T-helper 9 cell (primary cell): ENCODE results near the gene SYCP2.

Experiments used
- DNase-seq: peaks from one replicate; pipeline ENCODE4 v3.0.0-alpha.2; 2020

SYCP2 gene

DNA sequence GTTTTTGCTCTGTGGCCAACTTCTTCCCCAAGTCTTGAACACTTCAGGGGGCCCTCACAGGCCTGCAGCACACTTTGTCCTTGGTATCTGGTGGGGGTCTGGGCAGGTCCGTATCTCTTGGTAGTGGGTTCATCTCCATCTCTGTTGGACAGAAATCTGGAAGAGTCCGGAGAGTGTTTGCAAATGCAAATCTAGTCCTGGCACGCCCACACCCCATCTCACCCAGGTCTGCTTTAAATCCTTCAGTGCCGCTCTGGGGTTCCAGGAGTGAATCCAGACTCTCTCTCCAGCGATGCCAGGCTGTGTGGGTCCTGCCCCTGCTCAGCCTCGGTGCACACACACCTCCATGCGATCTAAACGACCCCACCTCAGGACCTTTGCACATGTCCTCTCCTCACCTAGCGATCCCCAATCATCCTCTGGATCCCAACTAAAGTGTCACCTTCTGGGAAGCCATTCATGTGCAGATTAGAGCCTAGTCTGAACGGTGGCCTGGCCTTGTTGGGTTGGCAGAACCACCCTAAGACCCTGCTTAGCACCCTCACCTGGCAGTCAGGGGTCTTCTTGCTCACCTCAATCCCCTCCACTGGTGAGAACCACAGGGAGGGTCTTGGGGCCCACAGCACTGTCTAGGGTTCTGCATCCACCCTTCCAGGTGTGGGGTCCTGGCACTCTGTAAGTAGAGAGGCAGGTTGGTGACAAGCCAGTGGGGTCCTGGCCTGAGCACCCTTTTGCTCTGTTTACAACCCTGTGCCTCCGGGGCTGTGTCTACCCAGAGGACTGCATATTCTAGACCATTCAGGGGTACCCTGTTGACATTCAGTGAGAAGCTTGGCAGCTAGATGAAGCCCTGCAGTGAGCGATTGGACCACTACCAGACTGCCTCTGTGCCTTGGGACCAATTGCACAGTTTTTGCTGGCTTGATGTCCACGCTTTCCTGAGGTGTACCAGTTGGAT is 100.8 kb downstream of the SYCP2 start:
- no peak for DNase-seq

DNA sequence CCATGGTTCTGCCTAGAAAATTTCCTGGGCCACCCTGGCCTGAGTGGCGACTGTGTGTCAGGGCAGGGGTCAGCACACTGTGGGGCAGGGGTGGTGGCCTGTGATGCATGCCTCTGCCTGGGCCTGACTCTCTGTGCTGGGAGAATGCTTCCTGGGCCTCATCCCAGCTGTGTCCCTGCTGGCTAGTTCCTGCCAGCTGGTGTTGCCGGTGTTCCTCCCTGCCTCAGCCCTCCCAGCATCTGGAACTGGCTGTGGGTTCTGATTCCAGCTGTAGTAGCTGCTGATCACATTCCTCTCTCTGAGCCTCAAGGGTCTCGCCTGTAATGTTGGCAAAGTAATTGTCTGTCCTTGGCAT is 101.5 kb downstream of the SYCP2 start:
- DNase-seq: no peak

DNA sequence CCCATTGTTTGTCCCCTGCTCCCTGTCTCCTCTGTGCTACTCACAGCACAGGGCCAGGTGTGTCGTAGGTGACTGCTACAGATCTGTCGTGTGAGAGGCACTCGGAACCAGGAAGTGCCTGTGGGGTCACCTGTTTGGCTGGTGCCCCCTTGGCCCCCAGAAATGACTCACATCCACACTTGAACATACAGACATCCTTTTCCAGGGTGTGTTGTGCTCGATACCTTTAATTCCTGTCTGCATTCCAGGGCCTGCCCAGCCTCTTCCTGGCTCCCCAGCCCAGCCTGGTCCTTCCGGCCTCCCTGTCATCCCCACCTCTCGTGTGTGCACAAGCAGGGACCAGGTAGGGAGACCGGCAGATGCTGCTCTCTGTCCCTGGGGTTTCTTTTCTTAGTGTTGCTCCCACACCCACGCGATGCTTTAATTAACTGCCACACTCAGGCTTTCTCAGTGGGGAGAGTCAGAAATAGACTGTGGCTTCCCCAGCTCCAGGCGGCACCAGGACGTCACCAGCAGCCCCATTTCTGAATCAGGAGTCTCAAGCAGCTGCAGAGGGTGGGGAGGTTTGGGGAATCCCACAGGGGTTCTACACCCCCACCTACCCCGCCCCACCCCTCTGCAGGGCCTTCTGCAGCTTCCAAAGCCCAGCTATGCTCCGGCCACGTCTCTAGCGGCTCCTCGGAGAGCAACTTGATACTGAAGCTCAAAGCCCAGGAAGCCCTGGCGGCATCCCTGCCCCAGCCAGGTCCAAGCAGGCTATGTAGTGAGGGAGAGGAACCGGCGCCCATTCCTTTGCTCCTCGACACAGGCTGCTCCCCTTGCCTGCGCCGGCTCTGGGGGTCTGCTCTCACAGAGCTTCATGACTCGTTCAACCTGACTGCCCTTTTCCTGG is 102.2 kb downstream of the SYCP2 start:
- no peak for DNase-seq

DNA sequence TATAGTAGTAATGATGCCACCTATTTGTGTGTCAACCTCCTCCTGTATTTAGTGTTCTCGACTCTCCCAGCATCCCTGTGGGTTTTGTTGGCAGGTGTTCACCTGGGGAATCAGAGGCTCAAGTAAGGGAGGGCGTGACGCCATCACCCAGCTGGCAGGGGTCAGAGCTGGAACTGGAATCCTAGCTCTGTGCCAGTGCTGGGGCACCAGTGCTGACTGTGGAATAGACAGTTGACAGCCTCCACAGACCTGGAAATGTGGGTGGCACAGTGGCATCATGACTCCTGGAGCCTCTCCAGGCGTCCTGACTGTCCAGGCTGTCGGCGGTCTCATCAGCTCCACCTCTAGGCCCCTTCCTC is 102.8 kb downstream of the SYCP2 start:
- no peak for DNase-seq

DNA sequence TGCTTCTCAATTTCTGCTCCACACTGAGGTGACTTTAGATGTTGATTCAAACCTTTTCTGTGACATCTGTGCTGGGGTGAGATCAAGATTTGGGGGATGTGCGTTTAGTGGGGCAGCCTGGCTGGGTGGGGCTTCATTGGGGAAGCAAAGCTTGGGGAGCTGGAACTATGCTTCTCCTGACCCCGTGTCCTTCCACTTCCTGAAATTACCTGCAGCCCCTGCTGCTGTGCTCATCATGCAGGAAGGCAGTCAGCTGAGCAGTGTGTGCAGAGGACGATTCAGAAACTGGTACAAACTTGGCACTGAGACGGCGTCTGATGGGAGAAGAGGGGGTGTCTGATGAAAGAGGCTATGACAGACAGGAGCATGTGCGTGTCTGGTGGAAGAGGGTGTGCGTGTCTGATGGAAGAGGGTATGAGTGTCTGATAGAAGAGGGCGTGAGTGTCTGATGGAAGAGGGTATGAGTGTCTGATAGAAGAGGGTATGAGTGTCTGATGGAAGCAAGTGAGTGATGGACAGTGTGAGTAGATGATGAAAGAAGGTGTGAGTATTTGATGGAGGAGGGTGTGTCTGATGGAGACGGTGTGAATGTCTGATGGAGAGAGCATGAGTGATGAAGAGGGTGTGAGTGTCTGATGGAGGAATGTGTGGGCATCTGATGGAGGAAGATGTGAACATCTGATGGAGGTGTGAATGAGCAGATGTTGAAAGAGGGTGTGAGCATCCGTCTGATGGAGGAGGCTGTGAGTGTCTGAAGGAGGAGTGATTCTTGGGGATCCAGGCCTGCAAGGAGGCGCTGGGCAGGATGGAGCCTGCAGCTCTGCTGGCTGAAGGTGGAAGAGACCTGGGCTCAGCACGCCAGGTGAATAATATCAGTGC is 103.4 kb downstream of the SYCP2 start:
- no peak for DNase-seq

DNA sequence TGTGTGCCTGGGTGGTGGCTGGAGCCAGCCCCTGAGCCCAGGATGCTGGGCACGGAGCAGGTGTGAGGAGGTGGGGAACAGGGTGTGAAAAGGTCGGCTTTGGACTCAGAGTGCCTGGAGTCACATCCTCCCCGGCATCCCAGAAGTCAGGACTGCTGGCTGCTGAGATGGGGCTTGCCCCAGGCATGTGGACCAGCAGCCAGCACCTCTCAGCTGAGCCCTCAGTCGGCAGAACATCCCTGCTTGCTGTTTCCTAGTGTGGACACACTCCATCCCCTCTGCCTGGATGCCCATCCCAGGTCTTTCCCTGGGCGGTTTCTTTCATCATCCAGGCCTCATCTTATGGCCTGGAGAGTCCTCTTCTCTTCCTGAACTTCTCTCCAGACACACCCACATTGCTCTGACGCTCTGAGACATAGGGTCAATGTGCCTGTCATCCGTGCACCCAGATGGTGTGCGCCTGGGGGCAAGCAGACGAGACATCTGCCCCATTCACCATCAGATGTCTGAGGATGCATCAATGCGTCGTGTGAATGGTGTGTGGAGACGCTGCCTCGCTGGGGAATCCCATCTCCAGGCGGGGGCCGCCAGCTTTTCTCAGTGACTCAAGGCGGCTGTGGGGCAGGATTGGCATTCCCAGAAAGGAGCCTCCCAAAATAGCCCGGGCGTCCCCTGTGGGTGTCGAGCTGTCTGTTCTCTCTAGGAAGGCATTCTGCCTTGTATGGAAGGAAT is 104.2 kb downstream of the SYCP2 start:
- no peak for DNase-seq

DNA sequence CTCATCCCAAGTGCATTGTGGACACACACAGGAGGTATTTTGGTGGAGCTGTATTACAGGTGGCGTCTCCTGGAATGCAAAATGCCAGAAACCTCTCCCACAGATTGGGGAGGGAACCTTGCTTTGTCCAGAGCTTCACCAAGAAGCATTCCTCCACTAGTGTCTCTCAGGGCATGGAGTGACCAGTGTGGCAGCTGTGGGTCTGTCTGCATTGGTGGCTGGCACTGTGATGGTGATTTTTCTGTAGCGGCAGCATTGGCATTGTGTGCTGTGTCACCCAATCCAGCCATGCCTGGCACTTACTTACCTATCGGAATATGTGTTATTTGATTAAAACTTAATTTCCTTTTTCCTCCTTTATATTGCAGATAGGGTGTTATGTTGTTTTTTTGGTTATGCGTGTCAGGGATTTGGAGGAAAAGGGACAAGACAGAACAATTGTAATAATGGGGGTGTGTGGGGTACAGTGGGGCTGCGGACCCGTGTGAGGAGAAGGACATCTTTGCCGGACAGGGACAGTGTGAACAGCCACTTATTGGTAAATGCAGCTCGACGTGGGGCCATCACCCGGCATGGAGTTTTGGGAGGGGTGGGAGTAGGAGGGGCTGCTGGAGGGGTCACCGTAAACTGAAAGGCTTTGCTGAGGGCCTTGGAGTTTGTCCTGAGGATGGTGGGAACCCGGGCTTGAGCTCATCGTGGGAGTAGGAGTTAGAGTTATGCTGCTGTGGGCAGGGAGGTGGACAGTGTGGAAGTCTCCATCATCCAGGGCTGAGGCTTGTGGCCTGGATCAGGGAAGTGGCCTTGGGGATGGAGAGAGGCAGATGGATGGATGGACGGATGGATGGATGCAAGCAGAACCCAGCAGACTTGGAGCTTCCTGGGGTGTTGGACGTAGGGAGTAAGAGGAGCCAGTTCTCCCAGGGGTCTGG is 105.0 kb downstream of the SYCP2 start:
- DNase-seq: no peak

DNA sequence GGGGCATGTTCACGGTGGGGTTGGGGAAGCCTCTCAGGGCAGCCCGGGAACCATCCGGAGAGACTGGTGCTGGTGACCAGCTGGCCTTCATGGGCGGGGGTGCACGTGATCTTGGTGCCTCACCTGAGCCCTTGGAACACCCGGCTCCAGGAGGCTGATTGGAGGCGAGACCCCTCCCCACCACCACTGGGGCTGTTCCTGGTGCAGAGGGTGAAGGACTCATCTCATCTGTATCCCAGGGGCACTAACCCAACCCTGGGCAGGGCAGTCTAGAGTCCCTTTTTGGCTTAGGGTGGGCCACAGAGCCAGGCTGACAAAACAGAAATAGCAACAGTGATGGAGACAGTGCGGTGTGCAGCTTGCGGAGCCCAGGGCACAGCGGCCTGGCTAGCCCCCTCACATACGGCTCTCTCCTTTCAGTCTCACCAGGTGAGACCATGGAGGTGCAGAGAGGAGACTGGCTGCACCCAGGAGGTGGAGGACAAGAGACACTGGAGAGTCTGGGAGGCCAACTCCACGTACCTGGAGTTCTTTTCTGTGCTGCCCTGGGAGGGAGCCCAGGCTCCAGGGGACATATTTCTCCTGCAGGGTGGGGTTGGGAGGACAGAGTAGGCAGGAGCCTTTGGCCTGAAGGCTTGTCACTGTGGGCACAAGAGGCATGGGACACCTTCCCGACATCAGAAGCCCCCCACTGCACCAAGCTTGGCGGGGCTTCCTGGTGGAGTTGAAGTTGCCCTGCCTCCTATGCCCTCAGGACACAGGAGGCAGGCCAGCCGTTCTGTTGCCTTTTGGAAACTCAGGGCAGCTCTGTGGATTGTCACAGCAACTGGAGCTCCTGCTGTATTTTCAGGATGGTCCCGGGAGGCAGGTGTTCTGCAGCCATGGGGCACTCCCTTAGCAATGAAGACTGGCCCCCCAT is 106.0 kb downstream of the SYCP2 start:
- no peak for DNase-seq

DNA sequence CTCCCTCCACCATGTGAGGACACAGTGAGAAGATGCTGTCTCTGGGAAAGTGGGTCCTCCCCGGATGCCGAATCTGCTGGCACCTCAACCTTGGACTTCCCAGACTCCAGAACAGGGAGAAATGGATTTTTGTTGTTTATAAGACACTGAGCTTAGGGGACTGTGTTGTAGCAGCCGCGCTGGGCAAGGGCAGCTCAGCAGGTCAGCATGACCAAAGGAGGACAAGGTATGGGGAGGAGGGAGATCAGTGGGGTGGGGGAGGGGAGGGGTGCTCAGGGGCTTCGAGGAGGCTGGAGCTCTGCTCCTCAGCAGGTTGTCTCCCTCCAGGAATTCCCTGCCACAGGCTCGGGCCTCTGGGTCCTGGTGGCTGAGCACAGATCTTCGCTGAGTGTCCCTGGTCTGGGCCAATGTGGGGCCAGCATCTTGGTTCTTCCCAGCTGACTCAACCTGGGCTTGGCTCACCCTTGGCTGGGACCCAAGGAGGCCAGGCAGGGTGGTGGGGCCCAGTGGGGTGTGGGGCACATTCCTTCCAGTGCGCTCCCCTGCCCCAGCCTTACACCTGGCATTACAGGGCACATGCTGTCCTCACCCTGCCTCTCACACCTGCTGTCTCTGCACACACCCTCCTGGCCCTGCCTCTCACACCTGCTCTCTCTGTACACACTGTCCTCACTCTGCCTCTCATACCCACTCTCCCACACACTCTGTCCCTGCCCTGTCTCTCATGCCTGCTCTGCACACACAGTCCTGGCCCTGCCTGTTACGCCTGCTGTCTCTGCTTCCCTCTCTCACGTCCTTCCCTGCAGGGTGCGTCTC is 107.3 kb downstream of the SYCP2 start:
- no peak for DNase-seq

DNA sequence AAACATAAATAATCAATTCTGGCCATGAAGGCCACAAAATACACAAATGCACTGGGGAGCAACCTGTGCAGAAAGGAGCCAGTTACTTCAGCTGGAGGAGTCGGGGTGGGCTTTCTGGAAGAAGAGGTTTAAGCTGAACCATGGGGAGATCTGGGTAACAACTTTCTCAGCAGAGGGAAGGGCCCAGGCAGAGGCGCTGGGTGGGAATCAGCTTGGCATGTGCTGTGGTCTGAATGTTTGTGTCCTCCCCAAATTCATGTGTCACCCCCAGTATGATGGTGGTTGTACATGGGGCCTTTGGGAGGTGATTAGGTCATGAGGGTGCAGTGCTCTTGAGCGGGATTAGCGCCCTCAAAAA is 107.9 kb downstream of the SYCP2 start:
- DNase-seq: no peak

DNA sequence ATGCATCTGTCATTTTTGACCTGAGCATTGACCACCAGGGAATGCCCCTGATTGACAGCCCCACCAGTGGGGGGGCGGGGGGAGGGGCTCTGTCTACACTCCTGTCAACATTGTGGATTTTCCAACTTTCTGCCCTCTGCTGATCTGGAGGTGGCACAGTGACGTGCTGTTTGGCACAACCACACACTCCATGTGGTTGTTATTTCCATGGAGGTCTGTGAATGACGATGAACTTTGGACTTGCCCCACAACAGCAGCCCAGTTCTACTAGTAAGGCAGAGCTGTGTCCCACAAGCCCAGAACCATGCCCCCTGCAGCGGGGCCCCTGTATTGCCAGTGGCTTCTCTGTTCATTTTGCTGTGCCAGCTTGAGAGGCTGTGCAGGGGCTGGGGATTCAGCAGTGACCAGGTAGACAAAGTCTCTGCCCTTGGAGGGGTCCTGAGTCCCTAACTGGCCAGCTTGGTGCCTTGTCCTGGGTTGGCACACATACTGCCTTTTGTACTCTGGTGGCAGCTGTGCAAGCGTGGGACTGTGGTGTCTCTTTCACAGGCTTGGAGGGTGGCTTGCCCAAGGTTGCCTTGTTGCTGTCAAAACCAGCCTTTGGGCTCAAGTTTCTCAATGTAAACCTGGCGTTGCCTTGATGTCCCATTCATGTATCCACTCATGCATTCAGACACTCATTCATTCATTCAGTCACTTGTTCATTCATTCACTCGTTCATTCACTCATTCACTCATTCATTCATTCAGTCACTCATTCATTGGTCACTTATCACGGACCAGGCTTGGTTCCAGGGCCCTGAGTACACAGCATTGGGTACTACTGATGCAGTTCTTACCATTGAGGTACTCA is 108.5 kb downstream of the SYCP2 start:
- no peak for DNase-seq

DNA sequence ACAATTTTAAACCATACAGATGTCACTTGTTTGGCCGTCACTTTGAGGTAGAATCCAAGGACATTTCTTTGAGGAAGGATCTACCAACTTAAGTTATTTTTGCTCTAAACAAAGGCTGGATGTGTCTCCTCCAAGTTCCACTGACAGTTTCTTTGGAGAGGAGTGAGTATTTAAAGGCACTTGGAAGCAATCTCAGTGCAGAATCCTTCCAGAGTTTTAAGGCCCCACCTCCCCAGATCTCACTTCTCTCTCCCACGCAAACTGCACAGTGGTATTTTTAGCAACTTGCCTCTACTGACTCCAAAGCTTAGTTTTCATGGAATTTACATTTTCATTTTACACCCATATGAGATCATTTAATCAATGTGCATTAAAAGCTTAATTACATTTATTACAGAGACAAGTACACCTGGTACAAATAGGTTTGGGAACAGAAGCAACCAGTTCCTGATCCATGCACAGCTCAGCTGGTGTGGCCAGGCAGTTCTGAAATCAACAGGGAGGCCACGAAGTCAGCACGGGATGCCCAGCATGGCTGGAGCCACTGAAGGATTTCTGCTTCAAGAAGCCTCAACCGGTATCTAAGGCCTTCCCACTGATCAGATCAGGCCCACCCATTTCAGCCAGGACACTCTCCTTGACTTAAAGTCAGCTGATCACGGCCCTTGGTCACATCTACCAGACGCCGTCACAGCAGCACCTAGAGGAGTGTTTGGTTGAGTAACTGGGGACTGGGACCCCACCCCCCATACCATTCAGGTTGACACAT is 109.8 kb downstream of the SYCP2 start:
- DNase-seq: no peak

DNA sequence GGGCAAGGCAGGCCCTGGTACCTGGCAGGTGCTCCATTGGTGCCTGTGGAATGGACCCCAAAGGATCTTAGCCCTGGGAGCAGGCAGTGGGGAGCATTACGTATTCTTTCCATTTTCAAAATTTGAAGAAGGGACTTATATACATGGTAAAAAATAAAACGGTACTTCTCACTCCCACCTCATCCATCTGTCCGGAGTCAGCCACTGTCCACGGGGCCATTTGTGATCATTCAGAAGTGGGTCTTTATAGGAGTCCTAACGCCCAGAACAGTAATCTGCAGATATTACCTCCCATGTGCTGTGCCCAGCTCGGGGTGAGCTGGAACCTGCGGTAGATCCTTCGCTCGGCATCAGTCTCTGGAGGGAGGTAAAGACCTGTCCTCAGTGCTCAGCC is 110.4 kb downstream of the SYCP2 start:
- DNase-seq: no peak

DNA sequence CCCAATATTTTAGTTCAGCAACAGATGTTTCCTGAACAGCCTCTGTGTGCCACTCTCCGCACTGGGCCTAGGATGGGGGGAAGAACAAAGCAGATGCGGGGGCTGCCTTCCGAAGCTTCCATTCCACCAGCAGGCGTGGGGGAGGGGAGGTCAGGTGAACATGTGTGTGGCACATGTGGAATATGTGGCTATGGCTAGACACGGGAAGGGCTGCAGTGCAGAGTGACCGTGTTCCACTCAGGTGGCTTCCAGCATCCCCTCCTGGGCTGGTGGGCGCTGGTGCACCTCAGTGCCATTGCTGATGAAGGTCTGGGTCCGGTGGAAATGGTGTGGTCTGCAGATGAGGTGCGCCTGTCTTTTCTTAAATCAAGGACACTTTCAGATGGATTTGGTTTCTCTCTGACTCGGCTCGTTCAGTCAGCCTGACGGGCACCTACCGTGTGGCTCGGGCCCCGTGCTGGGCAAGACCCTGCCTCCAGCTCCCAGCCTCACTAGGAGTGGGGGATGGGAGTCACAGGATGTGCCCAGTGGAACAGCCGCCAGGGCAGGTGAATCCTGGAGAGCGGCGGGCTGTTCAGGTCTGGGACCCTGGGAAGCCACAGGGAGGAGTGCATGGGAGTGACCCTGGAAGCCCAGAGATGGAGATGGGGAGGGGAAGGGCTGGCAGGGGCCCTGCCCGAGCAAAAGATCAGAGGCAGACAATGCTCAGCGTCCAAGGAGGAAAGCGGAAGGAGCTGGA is 111.0 kb downstream of the SYCP2 start:
- DNase-seq: no peak

DNA sequence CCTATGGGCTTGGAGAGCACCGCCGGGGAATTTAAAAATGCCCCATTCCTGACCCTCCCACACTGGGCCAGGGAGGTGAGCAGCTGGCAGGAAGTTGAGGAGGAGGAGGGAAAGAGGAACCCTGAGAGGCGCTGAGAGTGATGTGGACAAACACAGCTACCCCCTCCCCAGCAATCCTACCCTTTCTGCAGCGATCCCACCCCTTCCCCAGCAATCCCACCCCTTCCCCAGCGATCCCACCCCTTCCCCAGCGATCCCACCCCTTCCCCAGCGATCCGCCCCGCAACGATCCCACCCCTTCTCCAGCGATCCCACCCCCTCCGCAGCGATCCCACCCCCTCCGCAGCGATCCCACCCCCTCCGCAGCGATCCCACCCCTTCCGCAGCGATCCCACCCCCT is 111.6 kb downstream of the SYCP2 start:
- no peak for DNase-seq

DNA sequence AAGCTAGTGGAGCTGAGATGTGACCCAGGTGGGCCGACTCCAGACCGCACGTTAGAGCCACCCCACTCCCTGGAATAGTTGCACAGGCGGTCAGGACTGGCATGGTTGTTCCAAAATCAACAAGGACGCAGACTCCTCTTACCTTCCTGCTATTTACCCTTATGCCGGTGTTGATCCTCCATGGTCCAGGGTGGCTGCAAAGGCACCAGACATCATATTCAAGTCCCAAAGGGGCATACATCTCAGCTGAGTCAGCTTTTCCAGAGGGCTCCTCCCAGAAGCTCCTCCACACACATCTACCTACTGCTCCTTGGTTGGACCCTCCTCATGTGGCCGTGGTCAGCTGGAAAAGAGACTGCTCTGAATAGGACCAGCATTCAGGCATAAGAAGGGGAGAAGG is 112.2 kb downstream of the SYCP2 start:
- no peak for DNase-seq
